Retinal pigment epithelial cell (primary cell): Measurements from ENCODE around the gene LAMB1.
"Not testable (repeated sequence)": the region's sequence is repeated elsewhere in the genome, so short reads cannot be mapped to it uniquely, and the experiment has no call there.

Experiments used
- DNase-seq: peaks from one replicate; pipeline ENCODE4 v3.0.0-alpha.2; 2010; ENCODE audit warnings: low read depth
- H3K4me3 ChIP-seq: 2 replicates; pipeline ENCODE4 v1.5.1; 2011; ENCODE audit warnings: mild to moderate bottlenecking, low read length, control low read depth, moderate library complexity
- TF ChIP-seq, protein P1 (sequence below): conservative IDR thresholded peaks from 2 replicates; pipeline ENCODE4 v1.5.1; 2011; ENCODE audit warnings: low read depth, low read length, control low read depth, inconsistent platforms

LAMB1 gene

DNA sequence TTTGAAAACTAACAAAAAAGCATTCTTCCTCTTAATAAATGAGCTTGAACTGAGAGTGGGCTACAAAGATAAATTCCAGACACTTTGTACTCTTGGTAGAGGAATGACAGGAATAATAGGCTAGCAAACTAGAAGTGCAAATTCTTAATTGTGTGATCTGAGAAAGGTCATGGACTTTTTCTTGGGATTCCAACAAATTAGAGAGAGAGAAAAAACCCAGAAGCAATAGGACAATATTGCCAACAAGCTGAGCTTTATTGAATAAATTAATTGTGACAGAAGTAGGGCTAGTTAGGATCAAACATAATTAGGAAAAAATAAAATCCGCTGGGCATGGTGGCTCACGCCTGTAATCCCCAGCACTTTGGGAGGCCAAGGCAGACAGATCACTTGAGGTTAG, 41.4 kb upstream of the LAMB1 start:
- peak; percentile 51 for DNase-seq
- TF ChIP-seq, protein P1, sequence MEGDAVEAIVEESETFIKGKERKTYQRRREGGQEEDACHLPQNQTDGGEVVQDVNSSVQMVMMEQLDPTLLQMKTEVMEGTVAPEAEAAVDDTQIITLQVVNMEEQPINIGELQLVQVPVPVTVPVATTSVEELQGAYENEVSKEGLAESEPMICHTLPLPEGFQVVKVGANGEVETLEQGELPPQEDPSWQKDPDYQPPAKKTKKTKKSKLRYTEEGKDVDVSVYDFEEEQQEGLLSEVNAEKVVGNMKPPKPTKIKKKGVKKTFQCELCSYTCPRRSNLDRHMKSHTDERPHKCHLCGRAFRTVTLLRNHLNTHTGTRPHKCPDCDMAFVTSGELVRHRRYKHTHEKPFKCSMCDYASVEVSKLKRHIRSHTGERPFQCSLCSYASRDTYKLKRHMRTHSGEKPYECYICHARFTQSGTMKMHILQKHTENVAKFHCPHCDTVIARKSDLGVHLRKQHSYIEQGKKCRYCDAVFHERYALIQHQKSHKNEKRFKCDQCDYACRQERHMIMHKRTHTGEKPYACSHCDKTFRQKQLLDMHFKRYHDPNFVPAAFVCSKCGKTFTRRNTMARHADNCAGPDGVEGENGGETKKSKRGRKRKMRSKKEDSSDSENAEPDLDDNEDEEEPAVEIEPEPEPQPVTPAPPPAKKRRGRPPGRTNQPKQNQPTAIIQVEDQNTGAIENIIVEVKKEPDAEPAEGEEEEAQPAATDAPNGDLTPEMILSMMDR: no peak
- H3K4me3 ChIP-seq: no peak overlapping the region

GRCh38 chr7:108038986-108039385, 36.0 kb upstream of the LAMB1 start:
- H3K4me3 ChIP-seq: no peak overlapping the region
- no peak for DNase-seq
- TF ChIP-seq, protein P1: no peak

DNA sequence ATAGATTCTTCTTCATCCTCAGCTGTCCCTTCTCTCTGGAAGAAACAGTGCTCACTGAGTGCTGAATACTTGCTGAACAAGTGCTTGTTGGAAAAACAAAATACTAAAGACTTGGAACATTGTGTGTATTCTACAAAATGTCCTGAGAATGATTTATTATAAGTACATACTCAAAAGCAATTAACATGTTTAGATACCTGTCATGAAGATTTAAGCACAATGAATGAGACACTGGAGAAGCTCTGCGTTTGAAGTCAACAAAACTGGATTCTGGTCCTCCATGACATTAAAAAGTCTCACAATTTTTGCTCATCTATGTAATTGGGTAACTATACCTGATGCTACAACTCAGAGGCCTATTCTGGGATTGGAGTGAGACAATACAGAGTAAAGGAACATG, 34.8 kb upstream of the LAMB1 start:
- no peak overlapping the region for H3K4me3 ChIP-seq
- no peak for DNase-seq
- TF ChIP-seq, protein P1: no peak

GRCh38 chr7:108037140-108037539, 34.2 kb upstream of the LAMB1 start:
- TF ChIP-seq, protein P1: no peak
- H3K4me3 ChIP-seq: no peak overlapping the region
- DNase-seq: no peak

DNA sequence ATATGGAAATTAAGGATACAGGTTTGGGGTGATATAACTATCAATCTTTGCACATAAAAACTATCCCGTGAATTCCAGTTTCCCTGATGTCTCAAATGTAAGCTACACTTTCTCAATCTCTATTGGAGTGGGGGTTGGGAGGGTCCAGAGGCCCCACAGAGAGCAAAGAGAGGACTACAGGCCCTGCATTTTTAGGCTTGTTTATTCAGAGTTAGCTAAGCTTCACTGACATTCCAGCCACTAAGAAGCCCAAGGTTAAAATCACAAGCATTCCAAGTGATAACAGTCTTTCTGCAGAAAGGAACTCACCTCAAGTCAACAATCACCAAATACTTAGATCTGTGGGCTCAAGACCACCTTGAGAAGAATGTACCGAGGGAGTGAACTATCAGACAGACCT, 31.6 kb upstream of the LAMB1 start:
- no peak for DNase-seq
- TF ChIP-seq, protein P1: no peak
- H3K4me3 ChIP-seq: no peak overlapping the region

DNA sequence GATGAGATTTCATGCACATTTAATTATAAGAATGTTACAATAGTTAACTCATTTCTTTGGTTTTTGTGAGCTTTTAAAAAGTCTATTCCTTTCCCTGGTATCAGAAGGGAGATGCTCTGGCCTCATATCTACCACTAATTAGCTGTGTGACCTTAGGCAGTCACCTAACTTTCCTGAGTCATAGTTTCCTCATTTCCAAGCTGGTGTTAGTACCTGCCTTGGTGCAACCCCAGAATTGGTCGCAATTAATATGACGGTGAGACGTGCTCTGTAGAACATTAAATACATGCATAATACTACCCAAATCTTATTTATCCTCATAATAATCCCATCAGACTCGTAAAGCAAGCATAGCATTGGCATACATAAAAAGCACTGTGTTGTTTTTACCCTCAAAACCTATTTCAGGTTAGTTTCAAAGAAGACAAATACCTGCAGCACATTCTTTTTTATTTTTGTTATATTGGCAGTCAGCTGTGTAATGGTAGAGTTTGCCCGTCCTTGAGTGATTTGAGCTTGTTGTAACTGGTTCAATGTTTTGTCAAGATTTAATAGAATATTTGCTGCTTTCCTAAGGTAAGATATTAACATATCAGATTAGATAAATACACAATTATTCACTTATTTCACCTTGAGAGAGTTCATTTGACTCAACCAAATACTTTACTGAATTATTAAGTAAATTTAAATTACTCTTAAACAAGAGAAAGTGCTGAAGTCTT, 31.0 kb upstream of the LAMB1 start:
- no peak for DNase-seq
- TF ChIP-seq, protein P1: no peak
- H3K4me3 ChIP-seq: no peak overlapping the region

DNA sequence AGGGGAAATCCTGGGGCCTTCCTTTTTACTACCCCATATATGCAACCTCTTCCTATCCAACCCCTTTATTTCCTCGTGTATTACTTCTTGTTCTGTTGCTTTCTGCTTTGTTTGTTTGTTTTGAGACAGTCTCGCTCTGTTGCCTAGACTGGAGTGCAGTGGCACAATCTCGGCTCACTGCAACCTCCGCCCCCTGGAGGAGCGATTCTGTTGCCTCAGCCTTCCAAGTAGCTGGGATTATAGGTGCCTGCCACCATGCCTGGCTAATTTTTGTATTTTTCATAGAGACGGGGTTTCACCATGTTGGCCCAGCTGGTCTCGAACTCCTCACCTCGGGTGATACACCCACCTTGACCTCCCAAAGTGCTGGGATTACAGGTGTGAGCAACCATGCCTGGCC, 30.3 kb upstream of the LAMB1 start:
- not testable (repeated sequence) for DNase-seq, H3K4me3 ChIP-seq
